ENCODE measurements around the gene LY9. TPM values are rescaled to one million over a fixed set of nuclear protein-coding genes. Genes with fewer than 3 reads are reported as not detected.

The LY9 gene
- total and polyA plus RNA-seq, 3 donors from 2014 or later, result 0.68 to 0.71 TPM; not detected in 1

GRCh38 chr1:160835751-160836150, 39.8 kb downstream of the LY9 start:
- no peaks in the 10 kb centered on the region for H3K36me3 ChIP-seq (ENCODE audit: low read depth, missing control alignments)
- no peak for DNase-seq
- H3K4me3 ChIP-seq, result no peak overlapping the region
- peaks cover 14% of the 10 kb centered on the region for H3K4me1 ChIP-seq
- intact Hi-C loops (cut with DNase I; ENCODE audit: low total_unique reads), result no loop called here
- H3K27ac ChIP-seq, result no peak overlapping the region
- no peaks in the 10 kb centered on the region for H3K27me3 ChIP-seq
- no peak for TF ChIP-seq POLR2A (IDR thresholded peaks at IDR 0.05)
- no peak for TF ChIP-seq CTCF (IDR thresholded peaks at IDR 0.05)
- no peaks in the 10 kb centered on the region for H3K9me3 ChIP-seq
- WGBS, 2 donors, result 83 to 85% methylated on average over 3 of the region's 3 CpGs

- TF ChIP-seq CTCF (IDR thresholded peaks at IDR 0.05), result no peak
- no peak for TF ChIP-seq POLR2A (IDR thresholded peaks at IDR 0.05)
- intact Hi-C loops (cut with DNase I; ENCODE audit: low total_unique reads), result no loop called here
- no peaks in the 10 kb centered on the region for H3K36me3 ChIP-seq (ENCODE audit: low read depth, missing control alignments)
- H3K4me1 ChIP-seq, result peaks cover 14% of the 10 kb centered on the region
- WGBS, 2 donors, result 37 to 61% methylated on average over 3 of the region's 3 CpGs
- no peak for DNase-seq
- H3K27me3 ChIP-seq, result no peaks in the 10 kb centered on the region
- no peak overlapping the region for H3K4me3 ChIP-seq
- H3K9me3 ChIP-seq, result no peaks in the 10 kb centered on the region
- H3K27ac ChIP-seq, result peak overlapping the region in 1 of 2 donors; percentile 1
Measured at GRCh38 chr1:160836561-160836960, 40.6 kb downstream of the LY9 start.

GRCh38 chr1:160836981-160837557, 41.1 kb downstream of the LY9 start:
- intact Hi-C loops (cut with DNase I; ENCODE audit: low total_unique reads), result no loop called here
- peak overlapping the region in 1 of 2 donors; percentile 1 for H3K27ac ChIP-seq
- H3K36me3 ChIP-seq (ENCODE audit: low read depth, missing control alignments), result no peaks in the 10 kb centered on the region
- WGBS, 2 donors, result 47 to 72% methylated on average over 4 of the region's 4 CpGs
- no peaks in the 10 kb centered on the region for H3K9me3 ChIP-seq
- H3K4me1 ChIP-seq, result peaks cover 14% of the 10 kb centered on the region
- no peaks in the 10 kb centered on the region for H3K27me3 ChIP-seq
- no peak overlapping the region for H3K4me3 ChIP-seq
- no peak for DNase-seq
- no peak for TF ChIP-seq POLR2A (IDR thresholded peaks at IDR 0.05)
- TF ChIP-seq CTCF (IDR thresholded peaks at IDR 0.05), result no peak

- DNase-seq, result peak; percentile 33
- intact Hi-C loops (cut with DNase I; ENCODE audit: low total_unique reads), result no loop called here
- Histone ChIP-seq H3K4me1 (peaks cover 14% of the 10 kb centered on the region), H3K9me3 (no peaks in the 10 kb centered on the region), H3K27me3 (no peaks in the 10 kb centered on the region), H3K4me3 (no peak overlapping the region), H3K36me3 (ENCODE audit: low read depth, missing control alignments) (no peaks in the 10 kb centered on the region), H3K27ac (no peak overlapping the region)
- TF ChIP-seq CTCF (IDR thresholded peaks at IDR 0.05) (no peak), POLR2A (IDR thresholded peaks at IDR 0.05) (no peak)
- WGBS, 2 donors, result 78 to 87% methylated on average over 6 to 9 of the region's 9 CpGs
Measured at GRCh38 chr1:160837558-160838205, 41.7 kb downstream of the LY9 start.

GRCh38 chr1:160838888-160839287, 42.9 kb downstream of the LY9 start:
- intact Hi-C loops (cut with DNase I; ENCODE audit: low total_unique reads), result no loop called here
- Histone ChIP-seq H3K27me3 (no peaks in the 10 kb centered on the region), H3K36me3 (ENCODE audit: low read depth, missing control alignments) (no peaks in the 10 kb centered on the region), H3K4me1 (peaks cover 14% of the 10 kb centered on the region), H3K4me3 (no peak overlapping the region), H3K27ac (no peak overlapping the region), H3K9me3 (no peaks in the 10 kb centered on the region)
- WGBS, 2 donors, result 61 to 76% methylated on average over 7 of the region's 7 CpGs
- TF ChIP-seq POLR2A (IDR thresholded peaks at IDR 0.05) (no peak), CTCF (IDR thresholded peaks at IDR 0.05) (no peak)
- no peak for DNase-seq

Measured in testis (tissue), 3 donors.